DOHH2 (cell line): ENCODE data around the gene DCAF6.

Experiments used
- H3F3A ChIP-seq: fragments of 200-600 bp; sonication (generic), shearing (Covaris generic); 2 replicates; pipeline ENCODE4 v1.6.0; 2016; ENCODE audit warnings: antibody characterized with exemption, mild to moderate bottlenecking; ENCODE audit not compliant: control insufficient read depth, insufficient read depth
- H3K27ac ChIP-seq: fragments of 200-600 bp; sonication (generic); 2 replicates; pipeline ENCODE4 v1.5.1; 2014; ENCODE audit warnings: low read depth, mild to moderate bottlenecking, low read length, moderate library complexity
- H3K27me3 ChIP-seq: fragments of 200-600 bp; sonication (generic); 2 replicates; pipeline ENCODE4 v1.6.1; 2014; ENCODE audit warnings: mild to moderate bottlenecking, low read length, mixed read lengths; ENCODE audit not compliant: control insufficient read depth
- H3K36me3 ChIP-seq: fragments of 200-600 bp; sonication (generic); 2 replicates; pipeline ENCODE4 v1.6.1; 2014; ENCODE audit warnings: mild to moderate bottlenecking, low read length, moderate library complexity, mixed read lengths; ENCODE audit not compliant: control insufficient read depth
- H3K4me1 ChIP-seq: fragments of 200-600 bp; sonication (generic); 2 replicates; pipeline ENCODE4 v1.6.1; 2014; ENCODE audit warnings: mild to moderate bottlenecking, low read length, mixed read lengths; ENCODE audit not compliant: control insufficient read depth
- H3K4me2 ChIP-seq: fragments of 200-600 bp; sonication (generic); 2 replicates; pipeline ENCODE4 v1.6.0; 2014; ENCODE audit warnings: mild to moderate bottlenecking, low read length, moderate library complexity
- H3K4me3 ChIP-seq: fragments of 200-600 bp; sonication (generic); 2 replicates; pipeline ENCODE4 v1.5.1; 2014; ENCODE audit warnings: mild to moderate bottlenecking, low read length, mixed read lengths
- H3K79me2 ChIP-seq: fragments of 200-600 bp; sonication (generic); 2 replicates; pipeline ENCODE4 v1.6.1; 2014; ENCODE audit warnings: mild to moderate bottlenecking, low read length, mixed read lengths; ENCODE audit not compliant: control insufficient read depth
- H3K9me2 ChIP-seq: fragments of 200-600 bp; sonication (generic); replicated peaks from 2 replicates; pipeline ENCODE4 v1.6.1; 2014; ENCODE audit warnings: mild to moderate bottlenecking, low read length, mixed read lengths; ENCODE audit not compliant: control insufficient read depth
- H3K9me3 ChIP-seq: fragments of 200-600 bp; sonication (generic); 2 replicates; pipeline ENCODE4 v1.6.1; 2014; ENCODE audit warnings: antibody characterized with exemption, low read length, mixed read lengths; ENCODE audit not compliant: control insufficient read depth, insufficient read depth
- H4K20me1 ChIP-seq: fragments of 200-600 bp; sonication (generic); 2 replicates; pipeline ENCODE4 v1.6.0; 2014; ENCODE audit warnings: low read depth, mild to moderate bottlenecking, antibody characterized with exemption, low read length, moderate library complexity; ENCODE audit not compliant: control insufficient read depth, insufficient read depth
- CTCF ChIP-seq: fragments of 200-600 bp; sonication (generic); IDR thresholded peaks from one replicate; pipeline ENCODE4 v1.5.1; 2014; ENCODE audit warnings: antibody characterized with exemption, mild to moderate bottlenecking, low read depth, low read length; ENCODE audit not compliant: poor library complexity, severe bottlenecking
- EZH2phosphoT487 ChIP-seq: fragments of 200-600 bp; sonication (generic); IDR thresholded peaks from 2 replicates; pipeline ENCODE4 v1.6.1; 2017; ENCODE audit warnings: borderline replicate concordance, mild to moderate bottlenecking, antibody characterized with exemption, low read length, moderate library complexity, mixed read lengths

The DCAF6 gene

GRCh38 chr1:168087696-168088095 lies 151.2 kb downstream of the DCAF6 start:
- no peaks in the 10 kb centered on the region for H3K4me1 ChIP-seq
- no peaks in the 10 kb centered on the region; the same call in 1 of the 2 replicates for H3K27me3 ChIP-seq
- no peaks in the 10 kb centered on the region for H3F3A ChIP-seq
- no peaks in the 10 kb centered on the region for H3K9me3 ChIP-seq
- H4K20me1 ChIP-seq, result no peaks in the 10 kb centered on the region
- no peaks in the 10 kb centered on the region for H3K9me2 ChIP-seq
- no peak overlapping the region for H3K27ac ChIP-seq
- no peak for TF ChIP-seq EZH2phosphoT487
- no peak for TF ChIP-seq CTCF
- H3K36me3 ChIP-seq, result no peaks in the 10 kb centered on the region
- no peaks in the 10 kb centered on the region for H3K79me2 ChIP-seq
- H3K4me3 ChIP-seq, result no peak overlapping the region
- H3K4me2 ChIP-seq, result no peak overlapping the region

DNA sequence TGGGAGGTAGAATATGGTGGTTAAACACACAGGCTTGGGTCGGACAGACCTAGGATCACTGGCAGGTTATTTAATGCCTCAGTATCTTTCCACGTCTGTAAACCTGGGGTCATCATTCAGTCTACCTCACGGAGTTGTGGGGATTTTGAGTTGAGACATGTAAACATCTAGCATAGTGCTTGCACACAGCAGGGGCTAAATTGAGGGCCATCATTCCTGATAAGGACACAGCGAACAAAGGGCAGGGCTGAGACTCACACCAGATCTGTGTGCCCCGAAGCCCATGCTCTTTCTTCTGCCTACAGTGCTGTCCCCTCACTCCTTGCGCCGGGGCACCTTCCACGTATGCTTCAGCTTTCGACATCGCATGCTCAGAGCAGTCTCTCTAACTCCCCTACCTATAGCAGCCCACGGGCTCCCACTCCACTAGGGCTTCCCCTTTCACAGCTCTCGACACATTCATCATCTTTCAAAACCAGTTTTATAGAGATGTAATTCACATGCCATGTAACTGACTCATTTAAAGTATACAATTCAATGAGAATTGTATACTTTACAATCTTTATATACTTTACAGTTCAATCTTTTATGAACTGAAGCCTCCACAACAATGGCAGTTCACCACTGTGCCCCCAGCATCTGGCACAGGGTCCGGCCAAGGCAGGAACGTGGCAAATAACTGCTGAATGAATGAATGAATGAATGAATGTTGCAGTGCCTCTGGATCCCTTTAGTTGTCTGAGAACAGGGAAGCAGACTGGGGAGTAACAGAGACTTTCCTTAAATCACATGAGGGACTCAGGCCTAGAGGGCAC lies 152.2 kb downstream of the DCAF6 start:
- H3K79me2 ChIP-seq, result no peaks in the 10 kb centered on the region
- no peaks in the 10 kb centered on the region for H3F3A ChIP-seq

DNA sequence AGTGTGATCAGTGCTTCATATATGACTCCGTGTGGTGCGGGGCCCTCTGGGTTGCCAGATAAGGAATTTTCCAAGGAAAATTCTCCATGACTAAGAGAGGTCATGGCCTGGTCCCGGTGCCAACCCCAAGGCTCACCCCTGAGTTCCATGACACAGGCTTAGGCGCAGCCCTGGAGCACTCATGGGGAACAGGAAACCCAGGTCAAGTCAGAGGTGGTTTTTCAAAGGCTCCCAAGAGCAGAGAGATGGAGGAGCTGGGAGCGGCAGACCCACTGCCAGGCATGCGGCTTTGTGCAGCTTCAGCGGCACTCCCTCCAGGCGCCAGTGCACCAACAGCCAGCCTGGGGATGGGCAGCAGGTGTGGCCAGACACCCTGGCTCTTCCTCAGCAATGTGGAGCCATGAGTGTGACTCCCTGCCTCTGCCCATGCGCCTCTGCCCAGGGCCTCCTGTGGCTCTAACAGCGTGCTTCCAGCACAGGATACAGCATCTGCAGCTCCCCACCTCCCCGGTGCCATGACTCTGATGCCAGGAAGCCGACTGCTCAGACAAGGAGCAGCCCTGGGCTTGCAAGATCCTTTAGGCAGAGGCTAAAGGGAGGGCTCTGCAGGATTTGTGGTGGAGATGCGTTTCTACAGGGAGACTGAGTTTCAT lies 153.0 kb downstream of the DCAF6 start:
- H3K9me3 ChIP-seq, result no peaks in the 10 kb centered on the region
- no peak for TF ChIP-seq CTCF
- no peak for TF ChIP-seq EZH2phosphoT487

More for the DNA sequence above, 152.2 kb downstream of the DCAF6 start:
- no peak overlapping the region for H3K4me2 ChIP-seq
- no peak overlapping the region for H3K4me3 ChIP-seq
- H3K9me3 ChIP-seq, result no peaks in the 10 kb centered on the region
- H3K4me1 ChIP-seq, result no peaks in the 10 kb centered on the region
- H3K27me3 ChIP-seq, result no peaks in the 10 kb centered on the region; the same call in 1 of the 2 replicates
- no peaks in the 10 kb centered on the region for H3K36me3 ChIP-seq
- TF ChIP-seq EZH2phosphoT487 (no peak), CTCF (no peak)
- H3K27ac ChIP-seq, result no peak overlapping the region
- H4K20me1 ChIP-seq, result no peaks in the 10 kb centered on the region
- H3K9me2 ChIP-seq, result no peaks in the 10 kb centered on the region

More for the DNA sequence above, 153.0 kb downstream of the DCAF6 start:
- H3K36me3 ChIP-seq, result no peaks in the 10 kb centered on the region
- no peaks in the 10 kb centered on the region for H4K20me1 ChIP-seq
- no peaks in the 10 kb centered on the region for H3F3A ChIP-seq
- no peaks in the 10 kb centered on the region; the same call in 1 of the 2 replicates for H3K27me3 ChIP-seq
- no peaks in the 10 kb centered on the region for H3K79me2 ChIP-seq
- H3K4me2 ChIP-seq, result no peak overlapping the region
- H3K4me3 ChIP-seq, result no peak overlapping the region
- no peaks in the 10 kb centered on the region for H3K4me1 ChIP-seq
- no peaks in the 10 kb centered on the region for H3K9me2 ChIP-seq
- no peak overlapping the region for H3K27ac ChIP-seq
